Right atrium auricular region (tissue), 2 donors: ENCODE results near the gene DTHD1. TPM values are rescaled to one million over a fixed set of nuclear protein-coding genes. Genes with fewer than 3 reads are reported as not detected.

Source experiments
- DNase-seq: peaks from one replicate; pipeline ENCODE4 v3.0.0-alpha.2; 2019; ENCODE audit warnings: low spot score
- H3K27ac ChIP-seq, 2 donors: fragments of 200-600 bp; sonication (generic); 1 replicate in 1 of 2; 2 replicates in 1 of 2; pipeline ENCODE4 v1.5.1; 2016 to 2019
- H3K27me3 ChIP-seq, 2 donors: fragments of 200-600 bp; sonication (generic); one replicate each; pipeline versions ENCODE4 v1.5.1 to v1.6.0; 2017 to 2019
- H3K36me3 ChIP-seq: fragments of 200-600 bp; sonication (generic); one replicate; pipeline ENCODE4 v1.5.1; 2016
- H3K4me1 ChIP-seq, 2 donors: fragments of 200-600 bp; sonication (generic); one replicate each; pipeline versions ENCODE4 v1.5.1 to v1.6.0; 2017 to 2019
- H3K4me3 ChIP-seq, 2 donors: fragments of 200-600 bp; sonication (generic); 1 replicate in 1 of 2; 2 replicates in 1 of 2; pipeline ENCODE4 v1.5.1; 2017 to 2019; ENCODE audit warnings: mild to moderate bottlenecking in 1 of 2, moderate library complexity in 1 of 2
- H3K9me3 ChIP-seq, 2 donors: fragments of 200-600 bp; sonication (generic); one replicate each; pipeline ENCODE4 v1.5.1; 2019
- total RNA-seq, 2 donors: library from RNA; depleted of rRNA; stranded (reverse); fragments of >200 nt; gene quantifications; one replicate each; pipeline ENCODE4 v1.1.0, GENCODE V29; 2016
- TF ChIP-seq, protein P1 (sequence below), 2 donors: fragments of 200-600 bp; sonication (generic); IDR thresholded peaks; one replicate each; pipeline ENCODE4 v1.5.1; 2019; ENCODE audit warnings: antibody characterized with exemption in 2 of 2

Gene DTHD1
- total RNA-seq, 2 donors from 2014 or later: 0.16 TPM; not detected in 1

DNA sequence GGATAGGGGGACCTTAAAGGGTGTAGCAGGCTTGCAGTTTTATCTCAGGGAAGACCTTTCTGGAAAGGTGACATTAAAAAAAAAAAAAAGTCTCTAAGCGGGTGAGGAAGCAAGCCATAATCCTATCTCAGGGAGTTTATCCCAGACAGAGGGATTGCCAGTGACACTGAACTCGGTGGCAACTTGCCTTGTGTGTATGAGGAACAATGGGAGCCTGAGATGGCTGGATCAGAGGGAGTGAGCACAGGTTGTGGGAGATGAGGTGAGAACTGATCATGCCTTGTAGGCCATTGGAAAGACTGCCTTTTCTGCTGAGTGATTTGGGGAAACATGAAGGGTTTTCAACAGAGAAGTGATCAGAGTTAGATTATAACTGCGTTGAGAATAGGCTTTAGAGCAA lies 31.1 kb downstream of the DTHD1 start:
- TF ChIP-seq, protein P1, sequence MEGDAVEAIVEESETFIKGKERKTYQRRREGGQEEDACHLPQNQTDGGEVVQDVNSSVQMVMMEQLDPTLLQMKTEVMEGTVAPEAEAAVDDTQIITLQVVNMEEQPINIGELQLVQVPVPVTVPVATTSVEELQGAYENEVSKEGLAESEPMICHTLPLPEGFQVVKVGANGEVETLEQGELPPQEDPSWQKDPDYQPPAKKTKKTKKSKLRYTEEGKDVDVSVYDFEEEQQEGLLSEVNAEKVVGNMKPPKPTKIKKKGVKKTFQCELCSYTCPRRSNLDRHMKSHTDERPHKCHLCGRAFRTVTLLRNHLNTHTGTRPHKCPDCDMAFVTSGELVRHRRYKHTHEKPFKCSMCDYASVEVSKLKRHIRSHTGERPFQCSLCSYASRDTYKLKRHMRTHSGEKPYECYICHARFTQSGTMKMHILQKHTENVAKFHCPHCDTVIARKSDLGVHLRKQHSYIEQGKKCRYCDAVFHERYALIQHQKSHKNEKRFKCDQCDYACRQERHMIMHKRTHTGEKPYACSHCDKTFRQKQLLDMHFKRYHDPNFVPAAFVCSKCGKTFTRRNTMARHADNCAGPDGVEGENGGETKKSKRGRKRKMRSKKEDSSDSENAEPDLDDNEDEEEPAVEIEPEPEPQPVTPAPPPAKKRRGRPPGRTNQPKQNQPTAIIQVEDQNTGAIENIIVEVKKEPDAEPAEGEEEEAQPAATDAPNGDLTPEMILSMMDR (IDR thresholded peaks at IDR 0.05): no peak
- Histone ChIP-seq H3K9me3 (no peaks in the 10 kb centered on the region), H3K4me1 (no peaks in the 10 kb centered on the region), H3K4me3 (no peak overlapping the region), H3K27ac (no peak overlapping the region), H3K27me3 (no peaks in the 10 kb centered on the region), H3K36me3 (no peaks in the 10 kb centered on the region)
- DNase-seq: no peak

DNA sequence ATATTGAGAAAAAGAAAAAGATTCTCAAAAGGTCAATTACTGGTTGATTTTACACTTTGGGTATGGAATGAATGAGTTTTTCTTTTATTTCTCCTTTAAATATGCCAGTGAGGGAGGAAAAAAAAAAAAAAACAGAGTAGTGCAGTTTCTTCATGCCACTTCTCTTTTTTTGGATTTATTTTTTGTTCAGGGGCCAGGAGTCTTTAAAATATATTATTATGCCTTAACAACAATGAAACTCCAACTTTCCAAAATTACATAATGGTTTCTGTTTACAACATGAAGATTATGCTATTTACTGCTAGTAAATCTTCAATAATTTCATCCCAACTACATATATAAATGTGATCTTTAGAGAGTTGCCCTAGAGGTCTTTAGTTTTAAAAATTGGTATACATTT lies 31.9 kb downstream of the DTHD1 start:
- Histone ChIP-seq H3K9me3 (no peaks in the 10 kb centered on the region), H3K4me3 (no peak overlapping the region), H3K36me3 (no peaks in the 10 kb centered on the region), H3K4me1 (no peaks in the 10 kb centered on the region), H3K27me3 (no peaks in the 10 kb centered on the region), H3K27ac (no peak overlapping the region)
- TF ChIP-seq, protein P1 (IDR thresholded peaks at IDR 0.05): no peak
- DNase-seq: no peak

DNA sequence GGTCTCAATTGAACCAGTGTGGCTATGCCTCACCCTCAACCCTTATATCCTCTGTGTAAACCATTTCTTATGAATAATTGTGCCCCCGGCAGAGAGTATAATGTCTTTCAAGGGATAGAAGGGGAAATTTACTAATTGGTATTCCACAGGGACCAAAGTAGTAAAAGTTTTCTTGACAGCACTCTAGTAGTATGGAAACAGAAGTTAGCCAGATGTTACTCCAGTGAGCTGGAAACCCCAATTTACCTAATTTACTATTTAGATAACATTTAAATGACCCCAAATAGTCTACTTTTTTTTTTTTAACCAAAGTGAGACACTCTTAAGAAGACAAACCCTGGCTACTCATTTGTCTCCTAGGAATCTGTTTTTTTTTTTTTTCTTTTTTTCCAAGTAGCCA lies 32.3 kb downstream of the DTHD1 start:
- H3K27ac ChIP-seq: no peak overlapping the region

GRCh38 chr4:36316607-36317006 lies 35.2 kb downstream of the DTHD1 start:
- TF ChIP-seq, protein P1 (IDR thresholded peaks at IDR 0.05): no peak
- DNase-seq: no peak
- Histone ChIP-seq H3K27me3 (no peaks in the 10 kb centered on the region), H3K9me3 (no peaks in the 10 kb centered on the region), H3K4me3 (no peak overlapping the region), H3K27ac (no peak overlapping the region), H3K36me3 (no peaks in the 10 kb centered on the region), H3K4me1 (no peaks in the 10 kb centered on the region)

More for the DNA sequence above, 32.3 kb downstream of the DTHD1 start:
- H3K4me1 ChIP-seq: no peaks in the 10 kb centered on the region
- H3K9me3 ChIP-seq: no peaks in the 10 kb centered on the region
- H3K36me3 ChIP-seq: no peaks in the 10 kb centered on the region
- no peak overlapping the region for H3K4me3 ChIP-seq
- TF ChIP-seq, protein P1 (IDR thresholded peaks at IDR 0.05): no peak
- no peak for DNase-seq
- no peaks in the 10 kb centered on the region for H3K27me3 ChIP-seq

GRCh38 chr4:36317721-36318120 lies 36.3 kb downstream of the DTHD1 start:
- H3K27me3 ChIP-seq: no peaks in the 10 kb centered on the region
- no peaks in the 10 kb centered on the region for H3K4me1 ChIP-seq
- H3K27ac ChIP-seq: no peak overlapping the region
- no peak overlapping the region for H3K4me3 ChIP-seq
- DNase-seq: no peak
- TF ChIP-seq, protein P1 (IDR thresholded peaks at IDR 0.05): no peak
- no peaks in the 10 kb centered on the region for H3K36me3 ChIP-seq
- H3K9me3 ChIP-seq: no peaks in the 10 kb centered on the region

GRCh38 chr4:36320117-36320896 lies 38.9 kb downstream of the DTHD1 start:
- Histone ChIP-seq H3K27ac (no peak overlapping the region), H3K9me3 (no peaks in the 10 kb centered on the region), H3K36me3 (no peaks in the 10 kb centered on the region), H3K4me1 (no peaks in the 10 kb centered on the region), H3K27me3 (no peaks in the 10 kb centered on the region), H3K4me3 (no peak overlapping the region)
- TF ChIP-seq, protein P1 (IDR thresholded peaks at IDR 0.05): no peak
- no peak for DNase-seq
